Left colon (tissue), 2 donors: ENCODE results near the gene FYN. TPM values are rescaled to one million over a fixed set of nuclear protein-coding genes. Genes with fewer than 3 reads are reported as not detected.
A peak's percentile ranks its signal among the peaks of the same experiment; 100 is the strongest.

Experiments used
- ATAC-seq: fragments of 200-7000 bp; cut with Tn5 transposase; one replicate; pipeline ENCODE4 v1.9.1; 2020; ENCODE audit warnings: mild to moderate bottlenecking, moderate library complexity
- DNase-seq, 2 donors: peaks; one replicate each; pipeline ENCODE4 v3.0.0-alpha.2; 2020
- intact Hi-C, 2 donors: fragments of 100-400 bp; cut with DNase I in 1 of 2; cut with micrococcal nuclease in 1 of 2; formaldehyde crosslinking; loops; one replicate each; pipeline versions ENCODE4 v1.11.2 to v1.14.0; 2022; cut with DNase I, micrococcal nuclease
- total RNA-seq, 2 donors: library from RNA; stranded (reverse); fragmentation: NEBNext Ultra II Directional; extraction: Animal tissue kit (Norgen Biotek cat#: 25700); gene quantifications; one replicate each; pipeline ENCODE4 v1.2.1, GENCODE V29; 2021
- donor health status: DM: no; HTN: no; CAD: no.
- donor health status: DM: yes; HTN: yes; CAD: no.

FYN gene
- total RNA-seq, 2 donors from 2014 or later: 16.0 to 23.8 TPM

GRCh38 chr6:111766201-111766857, 106.9 kb downstream of the FYN start:
- no peak for ATAC-seq
- intact Hi-C loops: no loop called here
- DNase-seq: no peak

- DNase-seq (no peak), ATAC-seq (no peak)
- intact Hi-C loops: no loop called here
These were observed 107.5 kb downstream of the FYN start for GRCh38 chr6:111765763-111766162.

GRCh38 chr6:111764238-111765175, 108.7 kb downstream of the FYN start:
- intact Hi-C loops: no loop called here
- peak in 1 of 2 donors; percentile 19 for DNase-seq

GRCh38 chr6:111763381-111763780, 109.9 kb downstream of the FYN start:
- intact Hi-C loops: no loop called here
- ATAC-seq: no peak

More at GRCh38 chr6:111764238-111765175, 108.7 kb downstream of the FYN start:
- ATAC-seq: no peak

GRCh38 chr6:111761783-111762312, 111.4 kb downstream of the FYN start:
- no peak for DNase-seq
- intact Hi-C loops: no loop called here
- no peak for ATAC-seq

More at GRCh38 chr6:111763381-111763780, 109.9 kb downstream of the FYN start:
- no peak for DNase-seq

GRCh38 chr6:111761212-111761611, 112.0 kb downstream of the FYN start:
- ATAC-seq (no peak), DNase-seq (no peak)
- intact Hi-C loops: no loop called here

- DNase-seq: no peak
- no peak for ATAC-seq
These were observed 113.1 kb downstream of the FYN start for GRCh38 chr6:111759836-111760785.

GRCh38 chr6:111759331-111759835, 113.9 kb downstream of the FYN start:
- no peak for DNase-seq
- no peak for ATAC-seq
- intact Hi-C loops: no loop called here

More at GRCh38 chr6:111759836-111760785, 113.1 kb downstream of the FYN start:
- intact Hi-C loops: no loop called here

- DNase-seq (no peak), ATAC-seq (no peak)
- intact Hi-C loops: no loop called here
These were observed 114.5 kb downstream of the FYN start for GRCh38 chr6:111758608-111759329.

GRCh38 chr6:111757342-111757741, 115.9 kb downstream of the FYN start:
- no peak for DNase-seq
- intact Hi-C loops: no loop called here
- peak; percentile 57 for ATAC-seq

- no peak for ATAC-seq
- intact Hi-C loops: no loop called here
- no peak for DNase-seq
These were observed 118.8 kb downstream of the FYN start for GRCh38 chr6:111754423-111754822.

- intact Hi-C loops: no loop called here
- no peak for DNase-seq
- ATAC-seq: no peak
These were observed 119.7 kb downstream of the FYN start for GRCh38 chr6:111753573-111753972.

- no peak for DNase-seq
- ATAC-seq: no peak
- intact Hi-C loops: no loop called here
These were observed 120.8 kb downstream of the FYN start for GRCh38 chr6:111752476-111752875.

GRCh38 chr6:111750753-111751673, 122.2 kb downstream of the FYN start:
- no peak for ATAC-seq
- DNase-seq: peak in 1 of 2 donors; percentile 19
- intact Hi-C loops: no loop called here

- intact Hi-C loops: no loop called here
- ATAC-seq: no peak
- DNase-seq: no peak
These were observed 123.1 kb downstream of the FYN start for GRCh38 chr6:111750153-111750552.

- intact Hi-C loops: no loop called here
These were observed 125.0 kb downstream of the FYN start for GRCh38 chr6:111748231-111748647.

GRCh38 chr6:111747829-111748228, 125.4 kb downstream of the FYN start:
- ATAC-seq: no peak
- DNase-seq: no peak
- intact Hi-C loops: no loop called here

More at GRCh38 chr6:111748231-111748647, 125.0 kb downstream of the FYN start:
- no peak for DNase-seq
- ATAC-seq: no peak
